Activated T-cell treated with anti-CD3 and anti-CD28 coated beads, Interleukin-2, amount 50 U/mL, for 1 hour (primary cell): ENCODE measurements around the gene IL21R.

ENCODE experiments used
- DNase-seq: peaks from one replicate; pipeline ENCODE4 v3.0.0-alpha.2; 2020

The IL21R gene

DNA sequence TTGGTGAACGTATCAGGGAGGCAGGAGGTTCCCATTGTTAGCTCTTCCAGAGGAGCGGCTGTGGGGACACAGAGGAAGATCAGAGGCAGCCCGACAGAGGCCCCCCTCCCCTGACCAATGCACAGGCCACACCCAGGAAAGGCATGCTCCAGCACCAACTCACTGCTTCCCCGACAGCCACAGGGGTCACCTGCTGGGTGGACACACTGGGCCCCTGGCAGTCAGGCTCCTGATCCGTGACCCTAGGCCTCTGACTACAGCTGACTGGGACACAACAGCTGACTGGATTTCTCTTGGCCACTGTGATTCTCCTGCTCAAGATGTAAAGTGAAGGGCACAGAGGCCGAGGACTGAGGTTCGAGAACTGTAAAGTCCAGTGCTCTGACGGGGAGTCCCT lies 63.5 kb downstream of the IL21R start:
- no peak for DNase-seq

DNA sequence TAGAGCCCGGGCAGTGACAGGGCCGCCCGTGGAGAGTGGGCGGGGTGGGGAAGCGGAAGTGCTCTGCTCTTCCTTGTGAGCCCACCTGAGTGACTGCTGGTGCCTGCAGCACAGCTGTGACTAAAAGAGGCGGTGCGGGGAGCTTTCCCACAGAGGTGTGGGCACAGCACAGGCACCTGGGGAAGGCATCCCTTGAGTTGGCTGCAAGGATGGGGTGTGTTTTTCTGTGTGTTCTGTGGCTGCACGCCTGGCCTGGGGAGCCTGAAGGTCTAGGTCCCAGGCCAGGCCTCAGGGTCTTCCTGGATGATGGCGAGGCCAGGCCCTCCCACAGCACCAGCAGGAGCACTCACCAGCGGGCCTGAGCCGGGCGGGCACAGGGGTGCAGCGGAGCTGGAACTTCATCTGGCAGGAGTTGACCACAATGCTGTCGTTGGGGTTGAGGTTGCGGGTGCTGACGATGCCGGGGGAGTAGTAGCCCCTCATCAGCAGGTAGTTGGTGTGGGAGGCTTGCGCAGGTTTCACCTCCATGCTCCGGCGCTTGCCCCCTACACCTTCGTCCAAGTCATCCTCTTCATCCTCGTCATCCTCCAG lies 67.1 kb downstream of the IL21R start:
- DNase-seq: no peak

DNA sequence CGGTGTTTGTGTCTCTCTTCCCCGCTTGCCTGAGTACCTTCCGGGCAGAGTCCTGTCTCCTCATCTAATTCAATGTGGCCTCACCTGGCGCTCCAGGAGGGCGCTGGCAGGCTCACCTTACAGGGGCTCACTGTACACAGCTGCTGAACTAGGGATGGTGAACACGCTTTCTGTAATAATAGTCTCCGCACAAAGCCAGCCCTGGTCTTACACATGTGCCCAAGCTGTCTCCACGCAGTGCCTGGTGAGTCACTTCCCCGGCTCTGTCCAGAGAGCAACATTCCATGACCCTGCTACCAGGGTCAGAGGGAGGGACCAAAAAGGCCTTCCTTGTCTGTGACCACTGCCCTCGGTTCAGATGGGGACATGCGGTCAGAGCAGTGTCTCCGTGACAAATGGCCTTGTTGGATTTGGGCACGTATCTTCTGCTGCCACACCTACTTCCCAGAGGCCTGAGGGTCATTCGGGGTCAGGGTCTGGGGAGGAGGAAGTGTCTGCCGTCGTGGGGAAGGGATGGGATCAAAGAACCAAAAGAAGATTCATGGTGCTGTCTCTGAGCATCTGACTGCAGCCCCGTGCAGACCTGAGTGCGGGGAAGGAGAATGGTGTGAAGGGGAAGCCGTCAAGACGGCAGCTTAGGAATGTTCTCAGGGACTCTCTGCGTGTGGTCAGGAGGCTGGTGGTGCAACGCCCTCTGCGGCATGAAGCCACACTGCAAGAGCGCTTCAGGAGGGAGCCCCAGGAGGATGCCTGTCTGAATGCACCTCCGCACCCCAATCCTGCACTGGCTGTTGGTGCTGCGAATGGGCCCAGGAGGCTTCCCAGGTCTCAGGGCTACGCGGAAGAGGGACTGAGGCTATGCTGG lies 68.8 kb downstream of the IL21R start:
- no peak for DNase-seq

DNA sequence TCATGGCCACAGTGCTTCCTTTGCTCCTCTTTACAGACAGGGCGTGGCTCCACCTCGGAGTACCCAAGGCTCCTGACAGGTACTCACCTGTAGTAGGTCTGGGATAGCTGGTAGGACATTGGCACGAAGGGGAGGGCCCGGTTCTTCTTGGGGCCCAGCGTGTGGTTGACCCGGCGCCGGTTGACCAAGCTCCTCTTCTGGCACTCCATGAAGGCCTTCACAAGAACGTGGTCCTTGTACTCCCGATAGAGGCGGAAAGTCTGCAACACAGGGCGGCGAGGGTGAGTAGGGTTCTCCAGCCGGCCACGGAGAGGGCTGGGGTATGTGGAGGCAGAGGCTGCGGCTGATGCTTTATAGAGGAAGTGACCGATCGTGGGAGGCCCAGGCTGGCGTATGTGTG lies 69.7 kb downstream of the IL21R start:
- no peak for DNase-seq

DNA sequence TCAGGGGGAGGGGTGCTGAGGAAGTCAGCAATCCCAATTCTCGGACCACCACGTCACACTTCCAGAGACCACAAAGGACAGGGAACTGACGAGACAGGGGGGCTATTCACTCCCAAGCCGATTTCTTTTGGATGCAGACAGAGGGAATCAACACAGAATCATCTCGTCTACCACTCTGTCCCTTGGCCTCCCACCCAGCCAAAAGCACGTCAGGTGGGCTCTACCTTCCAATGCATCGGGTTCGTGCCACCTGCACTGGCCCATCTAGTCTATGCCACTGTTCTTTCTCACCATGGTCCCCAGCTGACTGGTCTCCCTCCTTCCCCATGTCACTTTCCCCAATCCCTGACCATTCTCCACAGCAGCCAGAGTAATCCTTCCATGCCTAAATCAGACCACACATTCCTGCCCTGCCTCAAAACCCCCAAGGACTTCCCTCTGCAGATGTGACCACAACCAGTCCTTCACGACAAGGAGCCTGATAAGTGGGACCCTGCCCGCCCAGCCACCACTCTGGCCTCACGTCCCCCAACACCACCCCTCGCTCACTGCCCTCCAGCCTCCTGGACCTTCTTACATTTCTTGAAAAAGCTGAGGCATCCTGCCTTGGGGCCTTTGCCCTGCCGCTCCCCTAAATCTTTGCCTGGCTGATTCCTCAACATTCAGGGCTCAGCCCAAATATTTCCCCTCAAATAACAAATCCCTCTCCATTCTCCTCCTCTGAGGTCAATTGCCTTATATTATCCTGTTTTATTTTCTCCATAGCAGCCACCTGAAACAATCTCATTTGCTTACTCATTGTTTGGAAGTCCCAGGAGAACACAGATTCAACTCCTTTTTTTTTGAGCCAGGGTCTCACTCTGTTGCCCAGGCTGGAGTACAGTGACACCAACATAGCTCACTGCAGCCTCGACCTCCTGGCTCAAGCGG lies 70.4 kb downstream of the IL21R start:
- no peak for DNase-seq

DNA sequence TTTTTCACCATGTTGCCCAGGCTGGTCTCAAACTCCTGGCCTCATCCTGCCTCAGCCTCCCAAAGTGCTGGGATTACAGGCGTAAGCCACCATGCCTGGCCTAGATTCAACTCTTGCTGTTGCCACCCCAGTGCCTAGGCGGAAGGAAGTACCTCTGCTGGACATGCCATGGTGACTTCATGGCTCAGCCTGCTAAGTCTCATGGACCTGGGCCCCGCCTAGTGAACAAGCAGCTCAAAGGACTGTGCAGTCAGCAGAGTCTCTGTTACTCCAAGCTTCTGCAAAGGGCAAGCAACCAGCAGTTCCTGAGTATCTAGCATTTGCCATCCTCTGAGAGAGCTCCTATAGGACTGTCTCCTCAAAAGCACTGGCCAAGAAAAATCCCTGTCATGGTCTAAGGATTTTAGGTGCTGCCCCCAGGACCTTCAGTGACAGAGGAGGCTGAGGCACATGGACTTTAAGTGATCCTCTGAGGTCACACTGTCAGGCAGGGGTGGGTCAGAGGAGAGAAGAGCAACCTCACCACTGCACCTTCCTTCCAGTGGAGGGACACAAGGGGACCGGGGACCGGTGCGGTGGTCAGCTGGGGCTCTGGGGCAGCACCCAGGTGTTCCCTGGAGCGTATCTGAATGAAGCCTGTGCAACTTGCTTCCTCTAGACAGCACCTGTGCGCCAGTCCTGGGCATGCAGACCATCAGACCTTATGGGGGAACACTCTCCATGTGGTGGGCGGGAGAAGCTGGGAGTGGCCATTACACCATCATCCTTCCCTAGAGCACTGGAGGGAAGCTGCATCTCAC lies 71.3 kb downstream of the IL21R start:
- no peak for DNase-seq

DNA sequence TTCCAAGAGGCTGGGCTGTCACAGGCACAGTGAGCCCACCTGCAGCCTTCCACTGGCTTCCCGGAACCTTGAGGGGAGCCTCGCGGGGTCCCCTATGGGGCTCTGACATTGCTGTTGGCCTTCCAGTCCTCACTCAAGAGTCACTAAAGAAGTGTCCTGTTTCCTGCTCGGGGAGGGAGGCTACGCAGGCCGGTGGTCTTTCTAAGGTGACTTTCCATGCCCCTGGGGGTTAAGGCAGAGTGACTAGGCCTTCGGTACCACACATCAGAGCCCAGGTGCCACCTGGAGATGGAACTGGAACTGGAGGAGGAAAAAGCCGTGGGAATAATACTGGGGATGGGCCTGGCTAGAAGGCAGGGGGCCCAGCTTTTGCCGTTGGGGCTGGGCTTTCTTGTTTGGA lies 72.1 kb downstream of the IL21R start:
- DNase-seq: no peak

DNA sequence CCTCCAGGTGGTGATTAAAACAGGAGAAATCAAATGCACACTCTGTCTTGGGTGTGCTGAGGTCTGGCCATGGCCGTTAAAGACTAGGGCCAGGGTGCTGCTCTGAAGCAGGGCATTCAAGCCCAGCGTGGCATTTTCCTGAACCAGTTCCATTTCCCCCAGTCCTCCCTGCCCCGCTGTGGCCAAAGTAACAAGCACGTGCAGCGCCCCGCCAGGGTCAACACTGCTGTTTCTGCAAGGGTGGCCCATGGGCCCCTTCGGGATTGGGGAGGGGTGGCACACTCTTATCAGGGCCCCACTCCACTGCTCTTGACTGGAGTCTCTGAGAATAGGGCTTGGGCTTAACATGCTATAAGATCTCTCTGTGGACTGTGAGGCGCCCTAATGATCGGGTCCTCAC lies 72.9 kb downstream of the IL21R start:
- no peak for DNase-seq

DNA sequence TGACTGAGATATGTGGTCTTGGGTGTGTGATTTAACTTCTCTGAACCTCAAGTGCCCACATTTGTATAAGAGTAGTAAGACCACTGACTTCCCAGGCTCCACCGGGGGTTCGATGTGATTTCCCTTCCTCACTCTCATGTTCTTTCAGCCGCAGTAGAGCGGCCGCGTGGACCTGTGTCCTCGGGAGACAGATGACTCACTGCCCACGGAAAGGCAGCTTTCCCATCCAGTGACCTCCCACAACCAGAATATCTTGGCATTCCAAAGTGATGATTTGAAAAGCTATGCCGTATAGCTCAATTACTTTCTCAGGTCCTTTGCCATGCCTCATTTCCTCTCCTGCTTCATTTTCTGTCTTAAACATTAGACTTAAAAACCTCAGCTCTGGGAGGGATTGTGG lies 73.6 kb downstream of the IL21R start:
- no peak for DNase-seq

DNA sequence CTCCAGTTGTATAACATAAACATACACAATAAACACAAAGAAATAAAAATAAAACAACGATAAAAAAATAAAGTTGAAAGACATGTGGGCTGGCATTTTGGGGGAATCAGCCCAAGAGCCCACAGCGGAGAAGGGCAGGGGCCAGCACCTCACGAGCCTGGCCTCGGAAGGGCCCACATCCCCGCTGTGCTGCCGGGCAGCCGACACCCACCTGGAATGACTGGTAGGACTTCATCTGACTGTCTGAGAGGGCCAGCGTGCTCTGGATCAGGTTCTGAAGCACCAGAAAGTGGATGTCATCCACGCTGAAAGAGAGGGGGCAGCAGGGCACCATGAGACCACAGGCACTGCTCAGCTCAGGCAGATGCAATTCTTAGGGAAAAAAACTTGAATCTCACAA lies 74.3 kb downstream of the IL21R start:
- DNase-seq: no peak

DNA sequence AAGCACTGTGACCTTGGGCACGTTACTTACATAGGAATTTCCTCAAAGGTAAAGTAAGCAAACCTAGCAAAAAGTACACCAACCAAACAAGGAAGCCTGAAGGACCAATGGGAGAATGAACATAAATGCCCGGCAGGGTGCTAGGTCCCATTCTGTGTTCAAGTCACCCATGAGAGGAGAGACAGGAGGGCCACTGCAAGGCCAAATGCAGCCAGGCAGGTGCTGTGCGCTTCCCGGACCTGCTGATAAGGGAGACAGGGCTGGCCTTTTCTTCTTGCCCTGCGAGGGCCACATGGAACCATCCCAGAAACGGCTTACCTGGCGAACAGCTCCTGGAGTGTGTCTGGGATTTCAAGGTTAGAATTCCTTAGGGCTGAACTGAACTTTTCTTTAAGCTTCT lies 78.8 kb downstream of the IL21R start:
- no peak for DNase-seq

DNA sequence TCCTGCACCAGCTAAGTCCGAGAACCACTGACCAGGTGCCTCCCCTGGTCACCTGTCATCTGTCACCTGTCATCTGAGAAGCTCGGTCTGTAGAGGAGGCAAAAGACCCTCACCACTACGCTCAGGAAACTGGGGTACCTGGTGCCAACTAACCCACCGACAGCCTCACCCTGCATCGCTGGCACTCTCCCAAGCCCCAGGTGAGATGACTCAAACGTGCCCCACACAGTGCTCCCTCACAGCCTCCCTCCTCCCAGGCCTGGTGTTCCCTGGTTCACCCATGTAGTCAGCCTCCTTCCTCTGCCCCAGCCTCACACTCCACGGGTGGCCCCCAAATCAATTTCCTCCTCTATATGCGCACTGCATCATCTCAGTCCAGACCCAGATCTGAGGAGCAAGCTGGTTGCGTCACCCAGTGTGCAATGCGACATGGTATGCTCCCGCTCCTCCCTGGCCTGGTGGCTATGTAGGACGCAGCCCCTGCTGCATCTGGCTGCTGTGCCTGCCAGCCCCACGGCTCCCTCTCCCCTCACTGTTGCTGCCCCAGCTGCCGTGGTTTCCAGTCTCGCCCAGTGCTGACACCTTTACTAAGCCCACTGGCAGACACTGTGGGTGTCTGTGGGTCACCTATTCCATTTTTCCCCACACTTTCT lies 79.4 kb downstream of the IL21R start:
- no peak for DNase-seq

DNA sequence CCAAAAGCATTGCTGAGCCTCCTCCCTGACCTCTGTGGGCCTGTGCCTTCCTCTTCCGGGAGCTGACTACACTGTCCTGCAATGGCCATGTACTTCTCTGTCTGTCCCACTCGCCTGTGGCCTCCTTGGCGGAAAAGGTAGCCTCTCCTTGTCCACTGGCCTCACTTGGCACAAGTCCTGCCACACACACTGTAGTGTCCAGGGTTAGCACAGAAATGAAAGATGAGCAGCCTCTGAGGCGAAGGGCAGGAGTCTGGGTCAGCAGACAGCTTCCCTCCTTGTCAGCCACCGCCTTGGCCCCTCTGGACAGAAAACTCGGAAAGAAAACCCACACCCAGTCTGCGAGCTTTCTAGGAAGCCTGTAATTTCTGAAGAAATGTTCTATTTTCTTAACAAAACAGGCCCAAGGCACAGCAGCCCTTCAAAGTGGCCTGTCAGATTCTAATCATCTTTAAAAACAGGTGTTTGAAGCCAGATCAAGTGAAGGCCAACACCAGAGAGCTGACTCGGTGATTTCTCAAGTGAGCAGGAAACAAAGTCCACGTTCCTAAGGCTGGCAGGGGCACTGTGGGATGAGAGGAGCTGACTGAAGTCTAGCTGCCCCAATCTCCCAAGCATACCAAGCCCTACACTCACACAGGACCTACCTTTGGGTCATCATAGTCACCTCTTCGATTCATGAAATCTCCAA lies 80.6 kb downstream of the IL21R start:
- no peak for DNase-seq

DNA sequence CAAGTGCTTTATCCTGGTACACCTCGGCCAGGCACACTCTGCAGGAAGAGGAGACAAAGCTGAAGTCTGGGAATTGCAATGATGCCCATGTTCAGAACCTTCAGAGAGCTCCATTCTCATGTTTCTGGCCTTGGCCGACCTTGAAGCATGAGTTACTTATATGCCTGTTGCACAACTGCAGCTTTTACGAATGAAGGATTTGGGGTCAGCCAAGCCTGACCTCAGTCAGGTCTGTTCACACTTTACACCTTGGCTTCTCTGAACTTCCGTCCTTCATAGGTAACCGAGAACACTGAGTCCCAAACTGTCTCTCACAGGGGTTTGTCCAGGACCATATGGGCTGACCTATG lies 81.1 kb downstream of the IL21R start:
- DNase-seq: no peak

DNA sequence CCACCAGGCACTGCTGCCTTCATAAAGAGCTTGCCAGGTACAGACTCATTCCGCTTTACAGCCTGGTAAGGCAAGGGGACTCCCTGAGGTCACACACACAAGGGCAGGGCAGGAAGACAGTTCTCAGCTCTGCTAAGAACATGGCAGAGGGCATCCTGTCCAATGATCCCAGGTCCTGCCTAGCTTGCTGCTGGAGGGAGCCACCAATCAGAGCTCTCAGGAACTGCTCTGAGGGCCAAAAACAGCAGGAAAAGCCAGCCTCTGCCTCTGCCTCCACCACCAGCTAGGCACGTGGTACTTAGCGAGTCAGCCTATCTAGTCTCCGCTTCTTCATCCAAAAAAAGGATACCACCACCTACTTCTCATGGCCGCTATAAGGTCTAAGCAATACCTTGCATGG lies 81.7 kb downstream of the IL21R start:
- DNase-seq: no peak

DNA sequence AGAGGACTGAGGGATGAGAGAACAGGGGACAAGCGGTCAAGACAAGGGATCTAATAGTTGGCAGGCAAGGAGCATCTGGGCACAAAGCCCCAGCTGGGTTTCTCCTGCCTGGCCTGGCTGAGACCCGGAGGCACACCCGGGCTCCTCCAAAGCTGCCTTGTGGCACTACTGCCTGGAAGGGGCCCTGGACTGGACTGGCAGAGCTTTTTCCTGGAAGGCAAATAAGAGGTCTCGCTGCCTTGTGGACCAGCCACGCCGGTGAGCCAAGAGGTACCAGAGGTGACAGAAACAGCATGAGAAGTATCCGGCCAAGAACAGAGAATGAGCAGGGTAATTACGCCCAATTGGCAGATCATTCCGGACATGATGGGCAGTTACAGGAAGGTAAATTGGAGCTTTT lies 83.2 kb downstream of the IL21R start:
- DNase-seq: no peak

DNA sequence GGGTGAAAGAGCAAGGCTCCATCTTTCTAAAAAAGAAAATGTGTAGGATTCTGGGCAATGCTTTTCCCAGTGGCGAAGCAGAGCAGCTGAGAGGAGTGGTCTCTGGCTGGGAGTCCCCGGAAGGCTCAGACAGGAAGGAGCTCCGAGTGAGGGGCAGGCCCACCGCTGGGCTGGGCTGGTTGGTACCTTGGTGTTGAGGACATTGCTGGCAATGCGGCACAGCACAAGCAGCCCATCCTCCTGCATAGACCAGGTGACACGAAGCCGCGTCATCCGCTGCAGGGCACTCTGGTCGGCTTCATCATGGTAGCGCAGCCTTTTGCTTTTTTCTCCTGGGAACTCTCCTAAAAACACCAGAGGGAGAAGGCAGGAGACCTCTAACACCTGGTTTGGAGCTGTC lies 83.8 kb downstream of the IL21R start:
- DNase-seq: no peak

DNA sequence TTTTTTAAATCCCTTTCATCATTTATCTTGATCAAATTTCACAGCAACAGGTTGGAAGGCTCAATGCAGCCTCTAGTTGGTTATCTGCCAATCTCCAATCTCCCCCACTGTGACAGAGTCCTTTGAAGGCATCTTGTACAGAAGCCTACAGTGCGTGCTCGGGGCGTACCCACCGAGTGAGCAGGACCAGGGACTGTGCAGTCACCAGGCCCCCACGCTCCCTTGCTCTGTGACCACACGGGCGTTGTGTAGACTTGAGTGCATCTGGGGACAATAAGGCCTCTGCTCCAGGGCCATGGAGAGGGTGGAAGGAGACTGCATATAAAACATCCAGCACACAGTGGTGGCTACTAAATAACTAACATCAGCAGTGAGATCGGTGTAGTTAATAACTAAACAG lies 84.4 kb downstream of the IL21R start:
- no peak for DNase-seq

DNA sequence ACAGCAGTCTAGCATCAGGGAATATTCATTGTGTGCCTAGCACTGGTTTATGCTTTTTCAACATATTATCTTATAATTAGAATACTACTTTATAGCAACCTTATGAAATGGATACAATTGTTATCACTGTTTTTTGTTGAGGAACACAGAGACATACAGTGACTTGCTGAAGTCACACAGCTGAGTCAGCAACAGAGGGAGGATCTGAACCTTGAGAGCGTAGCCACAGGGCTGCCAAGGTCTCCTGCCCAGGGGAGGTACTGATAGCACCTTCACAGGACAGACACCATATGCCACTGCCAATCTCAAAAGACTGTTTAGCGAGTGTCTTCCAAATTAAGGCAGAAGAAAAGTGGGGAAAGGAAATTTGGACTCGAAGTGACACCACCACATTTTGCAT lies 84.8 kb downstream of the IL21R start:
- DNase-seq: no peak

DNA sequence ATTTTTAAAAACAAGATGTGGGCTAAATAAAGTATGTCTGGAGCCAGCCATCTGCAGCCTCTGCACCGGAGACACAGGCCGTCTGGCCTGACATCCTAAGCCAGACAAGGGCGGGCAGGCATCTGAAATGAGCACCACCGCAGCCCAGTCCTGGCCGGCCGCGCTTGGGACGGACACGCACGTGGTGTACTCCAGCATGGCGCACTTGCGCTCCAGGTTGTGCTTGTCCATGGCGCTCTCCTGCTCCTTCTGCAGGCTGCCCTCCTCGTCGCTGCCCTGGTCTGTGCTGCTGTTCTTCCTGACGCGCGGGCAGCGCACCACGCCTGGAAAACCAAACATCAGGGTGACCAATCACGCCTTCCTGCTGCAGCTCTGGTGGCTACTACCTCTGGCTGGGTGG lies 87.4 kb downstream of the IL21R start:
- no peak for DNase-seq

DNA sequence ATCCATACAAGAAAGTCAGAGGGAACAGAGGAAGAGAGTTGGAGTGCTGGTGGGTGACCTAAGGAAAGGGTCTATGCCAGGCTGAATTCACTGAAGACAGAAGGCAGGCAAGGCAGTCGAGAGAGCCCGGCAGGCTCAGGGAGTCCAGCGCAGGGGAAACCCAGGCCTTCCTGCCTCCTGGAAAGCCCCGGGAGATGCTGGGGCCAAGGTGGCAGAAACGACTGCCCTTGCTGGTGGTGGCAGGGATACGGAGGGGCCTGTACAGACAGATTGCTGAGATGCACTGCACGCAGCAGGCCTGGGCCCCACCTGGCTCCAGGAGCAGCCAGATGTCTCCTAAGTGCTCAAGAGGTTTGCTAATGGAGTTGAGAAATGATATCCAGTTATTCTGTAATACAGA lies 87.9 kb downstream of the IL21R start:
- DNase-seq: no peak
